Nephron progenitor cell (in vitro differentiated cells): ENCODE measurements around the gene GALNT2.

ENCODE experiments used
- DNase-seq: peaks from one replicate; pipeline ENCODE4 v3.0.0; 2021
- H3K27ac Mint-ChIP-seq: 2 replicates; pipeline ENCODE4 v1.8.0; 2021; ENCODE audit warnings: mild to moderate bottlenecking, moderate library complexity, mixed read lengths
- H3K27me3 Mint-ChIP-seq: 2 replicates; pipeline ENCODE4 v1.8.0; 2021; ENCODE audit warnings: mild to moderate bottlenecking, low read depth, mixed read lengths; ENCODE audit not compliant: poor library complexity
- H3K36me3 Mint-ChIP-seq: 2 replicates; pipeline ENCODE4 v1.8.0; 2021; ENCODE audit warnings: low read depth, mixed read lengths
- H3K4me1 Mint-ChIP-seq: 2 replicates; pipeline ENCODE4 v1.8.0; 2021; ENCODE audit warnings: mixed read lengths
- H3K4me3 Mint-ChIP-seq: 2 replicates; pipeline ENCODE4 v1.8.0; 2021; ENCODE audit warnings: mild to moderate bottlenecking, moderate library complexity, mixed read lengths
- H3K9me3 Mint-ChIP-seq: 2 replicates; pipeline ENCODE4 v1.8.0; 2021; ENCODE audit warnings: mild to moderate bottlenecking, moderate library complexity, mixed read lengths
- CTCF ChIP-seq: fragments of 200-600 bp; sonication (generic); IDR thresholded peaks from 2 replicates; pipeline ENCODE4 v1.5.0; 2021; ENCODE audit warnings: antibody characterized with exemption

Gene GALNT2

GRCh38 chr1:230288641-230289349 is 221.8 kb downstream of the GALNT2 start:
- H3K27me3 Mint-ChIP-seq = peaks cover 54% of the 10 kb centered on the region
- TF ChIP-seq CTCF = no peak
- H3K27ac Mint-ChIP-seq = no peak overlapping the region
- DNase-seq = no peak
- no peak overlapping the region for H3K4me3 Mint-ChIP-seq
- H3K36me3 Mint-ChIP-seq = peaks cover 3% of the 10 kb centered on the region
- H3K4me1 Mint-ChIP-seq = peaks cover 10% of the 10 kb centered on the region
- H3K9me3 Mint-ChIP-seq = no peaks in the 10 kb centered on the region

DNA sequence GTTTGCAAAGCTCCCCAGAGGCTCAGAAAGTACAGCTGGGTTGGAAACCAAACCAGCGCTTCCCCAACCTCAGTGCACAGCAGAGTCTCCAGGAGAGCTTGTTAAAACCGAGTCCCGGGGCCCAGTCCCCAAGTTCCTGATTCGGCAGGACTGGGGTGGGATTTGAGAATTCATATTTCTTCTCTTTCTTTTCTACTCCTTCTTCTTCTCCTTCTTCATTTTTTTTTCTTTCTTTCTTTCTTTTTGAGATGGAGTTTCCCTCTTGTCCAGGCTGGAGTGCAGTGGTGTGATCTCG is 222.3 kb downstream of the GALNT2 start:
- no peak for TF ChIP-seq CTCF
- peaks cover 58% of the 10 kb centered on the region for H3K27me3 Mint-ChIP-seq

GRCh38 chr1:230291731-230292620 is 224.9 kb downstream of the GALNT2 start:
- no peak for DNase-seq
- H3K4me3 Mint-ChIP-seq = no peak overlapping the region
- TF ChIP-seq CTCF = no peak
- no peaks in the 10 kb centered on the region for H3K9me3 Mint-ChIP-seq
- H3K4me1 Mint-ChIP-seq = peaks cover 10% of the 10 kb centered on the region
- H3K36me3 Mint-ChIP-seq = no peaks in the 10 kb centered on the region
- no peak overlapping the region for H3K27ac Mint-ChIP-seq
- peaks cover 59% of the 10 kb centered on the region for H3K27me3 Mint-ChIP-seq

More for the DNA sequence above, 222.3 kb downstream of the GALNT2 start:
- Mint-ChIP-seq H3K27ac (no peak overlapping the region), H3K4me1 (peaks cover 10% of the 10 kb centered on the region), H3K4me3 (no peak overlapping the region), H3K9me3 (no peaks in the 10 kb centered on the region), H3K36me3 (peaks cover 2% of the 10 kb centered on the region)
- no peak for DNase-seq

GRCh38 chr1:230292689-230293389 is 225.8 kb downstream of the GALNT2 start:
- DNase-seq = no peak
- Mint-ChIP-seq H3K4me1 (peaks cover 10% of the 10 kb centered on the region), H3K9me3 (peaks cover 4% of the 10 kb centered on the region), H3K4me3 (no peak overlapping the region), H3K36me3 (no peaks in the 10 kb centered on the region), H3K27ac (peak overlapping the region; percentile 49), H3K27me3 (peaks cover 59% of the 10 kb centered on the region)
- TF ChIP-seq CTCF = no peak

DNA sequence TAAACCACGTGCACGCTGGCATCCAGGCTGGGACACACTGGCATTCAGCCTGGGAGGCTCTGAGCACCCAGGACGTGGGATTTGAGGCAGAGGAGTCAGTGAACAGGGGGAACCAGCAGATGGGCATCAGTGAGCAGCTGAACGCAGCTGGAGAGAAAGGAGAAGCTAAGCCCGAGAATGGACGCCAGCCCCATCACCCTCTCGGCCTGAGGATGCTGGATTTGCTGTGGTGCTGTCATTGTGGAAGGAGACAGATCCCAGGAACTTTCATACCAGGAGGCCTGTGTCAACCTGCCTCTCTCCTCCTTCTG is 226.3 kb downstream of the GALNT2 start:
- no peak for TF ChIP-seq CTCF
- peaks cover 4% of the 10 kb centered on the region for H3K9me3 Mint-ChIP-seq
- peaks cover 10% of the 10 kb centered on the region for H3K4me1 Mint-ChIP-seq
- no peak overlapping the region for H3K4me3 Mint-ChIP-seq
- no peaks in the 10 kb centered on the region for H3K36me3 Mint-ChIP-seq
- no peak overlapping the region for H3K27ac Mint-ChIP-seq
- peaks cover 56% of the 10 kb centered on the region for H3K27me3 Mint-ChIP-seq
- DNase-seq = no peak
